HepG2 (cell line): ENCODE results near the gene PLPP7. TPM values are rescaled to one million over a fixed set of nuclear protein-coding genes. Genes with fewer than 3 reads are reported as not detected.

ENCODE experiments used
- ATAC-seq: fragments of 200-7000 bp; cut with Tn5 transposase; 3 replicates; pipeline ENCODE4 v1.9.1; 2020; ENCODE audit warnings: mild to moderate bottlenecking, moderate library complexity
- BruUV-seq: library from RNA; stranded (reverse); fragments of 400-500 nt; replicated peaks from 2 replicates; lab custom pipeline; 2021; lab: Mats Ljungman, UMichigan
- CTCF ChIA-PET: fragments of 300-600 bp; formaldehyde crosslinking; extraction: SDS; loops from one replicate; lab custom pipeline; 2021; ENCODE audit warnings: low total read pairs, inconsistent platforms, low intra/inter-chr PET ratio; lab: Yijun Ruan, JAX
- POLR2A ChIA-PET: fragments of 350-600 bp; sonication (Branson Sonifier 250); formaldehyde crosslinking; loops from one replicate; lab custom pipeline; 2020; ENCODE audit warnings: antibody characterized with exemption, inconsistent platforms; lab: Yijun Ruan, JAX
- DNase-seq: peaks from one replicate; pipeline ENCODE4 v3.0.0-alpha.2; 2015; ENCODE audit warnings: low spot score
- FAIRE-seq: peaks from 3 replicates; lab custom pipeline; 2011; peaks lifted over from hg19 to GRCh38; lab: Jason Lieb, UNC
- H2AFZ ChIP-seq: one replicate; pipeline ENCODE4 v1.6.1; 2011; ENCODE audit warnings: low read length, inconsistent platforms
- H3K27ac ChIP-seq: fragments of 300-600 bp; 3 replicates; pipeline ENCODE4 v1.8.0; 2011; ENCODE audit warnings: mixed run types, mild to moderate bottlenecking, mixed read lengths, low read length, inconsistent platforms; ENCODE audit not compliant: insufficient read depth; ENCODE audit errors: extremely low read length
- H3K27me3 ChIP-seq, 2 experiments: fragments of 200-600 bp in 1 of 2; 2 replicates in 1 of 2; 3 replicates in 1 of 2; pipeline versions ENCODE4 v1.6.0 to v1.8.0; 2011; ENCODE audit warnings: low read length in 2 of 2, mild to moderate bottlenecking in 2 of 2, moderate library complexity in 2 of 2, inconsistent platforms in 1 of 2; ENCODE audit not compliant: insufficient read depth in 2 of 2, control insufficient read depth in 1 of 2
- H3K36me3 ChIP-seq, 2 experiments: fragments of 200-600 bp in 1 of 2; replicated peaks in 1 of 2; 2 replicates in 1 of 2; 3 replicates in 1 of 2; pipeline versions ENCODE4 v1.5.1 to v1.8.0; 2011; ENCODE audit warnings: low read length in 2 of 2, inconsistent platforms in 1 of 2; ENCODE audit not compliant: insufficient read depth in 2 of 2, control insufficient read depth in 1 of 2
- H3K4me1 ChIP-seq: 2 replicates; pipeline ENCODE4 v1.5.1; 2012; ENCODE audit warnings: low read length, inconsistent platforms; ENCODE audit not compliant: insufficient read depth
- H3K4me2 ChIP-seq: 2 replicates; pipeline ENCODE4 v1.6.0; 2011; ENCODE audit warnings: low read depth, low read length, inconsistent platforms
- H3K4me3 ChIP-seq, 3 experiments: fragments of 200-600 bp in 1 of 3; sonication (generic), shearing (Covaris generic) in 1 of 3; replicated peaks in 1 of 3; 2 replicates each; pipeline ENCODE4 v1.5.1; 2011 to 2016; ENCODE audit warnings: low read length in 3 of 3, inconsistent platforms in 2 of 3, low read depth in 2 of 3, mild to moderate bottlenecking in 2 of 3, control low read depth in 1 of 3, mixed read lengths in 1 of 3; ENCODE audit not compliant: insufficient read depth in 1 of 3
- H3K79me2 ChIP-seq: one replicate; pipeline ENCODE4 v1.6.1; 2011; ENCODE audit warnings: low read length, inconsistent platforms; ENCODE audit not compliant: insufficient read depth
- H3K9ac ChIP-seq: 2 replicates; pipeline ENCODE4 v1.6.0; 2011; ENCODE audit warnings: mild to moderate bottlenecking, low read depth, low read length, inconsistent platforms; ENCODE audit not compliant: insufficient read depth
- H3K9me3 ChIP-seq: 2 replicates; pipeline ENCODE4 v1.5.1; 2012; ENCODE audit warnings: mild to moderate bottlenecking, low read length
- H4K20me1 ChIP-seq: 2 replicates; pipeline ENCODE4 v1.6.0; 2011; ENCODE audit warnings: inconsistent platforms, mild to moderate bottlenecking, low read length, moderate library complexity; ENCODE audit not compliant: insufficient read depth
- DMAP1 ChIP-seq: IDR thresholded peaks from 2 replicates; pipeline ENCODE4 v1.6.1; 2016
- DNMT1 ChIP-seq: sonication (generic); formaldehyde crosslinking; IDR thresholded peaks from 2 replicates; pipeline ENCODE4 v1.5.1; 2020; ENCODE audit warnings: mild to moderate bottlenecking, missing genetic modification reagents
- DR1 ChIP-seq: sonication (generic); formaldehyde crosslinking; IDR thresholded peaks from 2 replicates; pipeline ENCODE4 v1.8.0; 2021; ENCODE audit warnings: mild to moderate bottlenecking, missing genetic modification reagents, inconsistent platforms
- SATB2 ChIP-seq: sonication (generic); formaldehyde crosslinking; IDR thresholded peaks from 2 replicates; pipeline ENCODE4 v1.5.0; 2020; ENCODE audit warnings: missing genetic modification reagents
- STAT5B ChIP-seq: sonication (generic); formaldehyde crosslinking; IDR thresholded peaks from 2 replicates; pipeline ENCODE4 v1.4.0; 2020; ENCODE audit warnings: missing genetic modification reagents
- ZNF101 ChIP-seq: sonication (generic); formaldehyde crosslinking; IDR thresholded peaks from 2 replicates; pipeline ENCODE4 v1.4.0; 2020; ENCODE audit warnings: mild to moderate bottlenecking, low read depth, missing genetic modification reagents, borderline replicate concordance
- ZNF235 ChIP-seq: sonication (generic); formaldehyde crosslinking; IDR thresholded peaks from 2 replicates; pipeline ENCODE4 v1.8.1; 2023; ENCODE audit warnings: mild to moderate bottlenecking, missing genetic modification reagents, borderline replicate concordance
- ZNF563 ChIP-seq: sonication (generic); formaldehyde crosslinking; IDR thresholded peaks from 2 replicates; pipeline ENCODE4 v1.8.0; 2022; ENCODE audit warnings: mild to moderate bottlenecking, moderate library complexity, missing genetic modification reagents
- ZNF629 ChIP-seq: sonication (generic); formaldehyde crosslinking; conservative IDR thresholded peaks from 2 replicates; pipeline ENCODE4 v1.5.0; 2020; ENCODE audit warnings: missing genetic modification reagents
- WGBS: methylation state at CpG from one replicate; pipeline ENCODE4 v1.1.6; 2017; ENCODE audit warnings: low lambda C conversion rate; 5-methylcytosine and 5-hydroxymethylcytosine counted together
- in situ Hi-C: cut with HindIII; loops from 2 replicates; pipeline ENCODE4 v1.10.0; 2017; ENCODE audit warnings: low pct_unique_long_range_greater_than_20kb; ENCODE audit not compliant: extremely low pct_ligation_motif_present
- intact Hi-C: fragments of 100-400 bp; cut with micrococcal nuclease; formaldehyde crosslinking; loops from one replicate; pipeline ENCODE4 v1.10.0; 2022; ENCODE audit not compliant: unreplicated experiment
- polyA plus RNA-seq, 8 experiments: library from polyadenylated mRNA; depleted of rRNA in 3 of 8; stranded (reverse) in 7 of 8; unstranded in 1 of 8; fragments of >200 nt; fragmentation: Illumina TruSeq in 4 of 8; extraction: Trizol in 4 of 8; gene quantifications; 2 replicates each; pipeline versions ENCODE4 v1.2.1 to v1.2.3, GENCODE V29; 2011 to 2016; ENCODE audit warnings: low read depth in 4 of 8, missing spikeins in 1 of 8, mixed read lengths in 1 of 8; ENCODE audit not compliant: insufficient read depth in 1 of 8
- total RNA-seq, 5 experiments: library from RNA; depleted of rRNA; stranded (reverse); fragments of >200 nt; fragmentation: Illumina TruSeq; extraction: Trizol; gene quantifications; 2 replicates each; pipeline ENCODE4 v1.2.3, GENCODE V29; 2016; ENCODE audit warnings: low read depth in 1 of 5
- TF ChIP-seq, protein P1 (sequence below): sonication (generic); formaldehyde crosslinking; conservative IDR thresholded peaks from 2 replicates; pipeline ENCODE4 v1.8.0; 2022; ENCODE audit warnings: missing genetic modification reagents
- TF ChIP-seq, protein P2 (sequence below): sonication (generic); formaldehyde crosslinking; IDR thresholded peaks from 2 replicates; pipeline ENCODE4 v1.5.1; 2020; ENCODE audit warnings: mild to moderate bottlenecking, missing genetic modification reagents, moderate library complexity

Gene PLPP7
- total and polyA plus RNA-seq, 2 of the 13 experiments (the other 11 are each of a cell fraction or from before 2014, with no cell fraction given) = 0.33 to 1.2 TPM

DNA sequence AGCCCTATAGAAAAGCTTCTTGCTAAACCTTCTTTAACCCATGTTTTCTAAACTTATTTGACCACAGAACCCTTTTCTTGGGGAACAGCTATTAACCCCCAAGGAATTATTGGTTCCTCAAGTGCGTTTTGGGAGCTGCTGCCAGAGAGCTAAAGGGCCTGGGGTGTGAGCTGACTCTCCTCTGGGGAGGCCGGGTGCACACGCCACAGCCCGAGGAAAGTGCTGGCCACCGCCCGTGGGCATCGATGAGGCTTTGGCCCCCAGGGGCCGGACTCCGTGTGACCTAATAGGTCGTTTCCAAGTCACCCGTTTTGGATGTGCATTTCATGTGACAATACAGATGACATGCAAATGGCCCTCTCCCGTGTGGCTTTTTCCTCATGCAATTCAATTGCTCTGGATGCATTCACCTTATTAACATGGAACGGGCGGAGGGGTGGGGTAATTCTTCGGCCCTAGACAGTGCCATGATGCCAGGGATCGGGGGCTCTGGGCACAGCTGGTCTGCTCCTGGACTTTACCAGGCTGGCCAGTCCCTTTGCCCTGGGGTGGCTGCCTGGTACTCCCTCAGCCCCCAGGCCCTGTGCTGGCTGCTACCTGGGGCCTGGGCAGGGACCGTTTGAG, 19.5 kb downstream of the PLPP7 start:
- 23% methylated on average over 12 of the region's 17 CpGs for whole genome bisulfite sequencing
- POLR2A ChIA-PET = no interaction called here

DNA sequence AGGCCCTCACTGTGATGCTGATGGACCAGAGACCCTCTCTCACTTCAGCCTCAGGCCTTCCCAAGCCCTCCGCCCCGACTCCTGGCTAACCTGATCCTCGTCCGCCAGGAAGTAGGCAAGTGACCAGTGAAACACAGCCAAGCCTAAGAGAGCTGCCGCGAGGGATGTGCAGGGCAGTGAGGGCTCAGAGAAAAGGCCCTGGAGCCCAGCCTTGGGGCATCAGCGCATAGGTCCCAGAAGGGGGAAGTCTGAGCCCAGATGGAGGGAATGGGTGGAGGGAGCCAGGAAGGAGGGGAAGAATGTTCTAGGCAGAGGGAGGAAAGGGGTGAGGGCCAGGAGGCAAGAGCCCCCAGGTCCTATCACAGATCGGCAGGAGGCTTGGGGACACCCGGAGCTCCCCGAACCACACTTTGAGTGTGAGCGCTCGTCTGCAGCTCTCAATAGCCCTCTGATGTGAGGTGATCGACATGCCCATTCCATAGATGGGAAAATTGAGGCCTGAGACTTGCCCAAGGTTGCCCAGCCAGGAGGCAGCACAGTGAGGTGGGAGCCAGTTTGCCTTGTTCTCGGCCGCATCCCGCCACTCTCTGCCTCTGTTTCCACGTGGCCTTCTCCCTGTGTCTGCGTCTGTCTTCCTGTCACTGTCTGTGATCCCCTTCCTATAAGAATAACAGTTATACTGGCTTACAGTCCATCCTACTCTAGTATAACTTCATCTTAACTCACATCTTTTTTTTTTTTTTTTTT, 20.2 kb downstream of the PLPP7 start:
- intact Hi-C loops = no loop called here
- no TSS peak for BruUV-seq
- 49% methylated on average over 16 of the region's 18 CpGs for WGBS
- no peaks in the 10 kb centered on the region for H3K9me3 ChIP-seq
- H3K36me3 ChIP-seq = no peaks in the 10 kb centered on the region
- H3K27me3 ChIP-seq = peaks cover 7 to 49% of the 10 kb centered on the region in 2 experiments; a peak in 4 of 5 replicates
- FAIRE-seq (no peak), ATAC-seq (no peak)
- no peak overlapping the region for H3K9ac ChIP-seq
- no peaks in the 10 kb centered on the region for H4K20me1 ChIP-seq
- H3K4me2 ChIP-seq = no peak overlapping the region
- POLR2A ChIA-PET = no interaction called here
- TF ChIP-seq ZNF563 (CRISPR knock-in tag) (no peak), ZNF629 (CRISPR knock-in tag) (peak; percentile 85), STAT5B (no peak), ZNF235 (no peak), DNMT1 (CRISPR knock-in tag) (no peak), DMAP1 (no peak)
- TF ChIP-seq, protein P1, sequence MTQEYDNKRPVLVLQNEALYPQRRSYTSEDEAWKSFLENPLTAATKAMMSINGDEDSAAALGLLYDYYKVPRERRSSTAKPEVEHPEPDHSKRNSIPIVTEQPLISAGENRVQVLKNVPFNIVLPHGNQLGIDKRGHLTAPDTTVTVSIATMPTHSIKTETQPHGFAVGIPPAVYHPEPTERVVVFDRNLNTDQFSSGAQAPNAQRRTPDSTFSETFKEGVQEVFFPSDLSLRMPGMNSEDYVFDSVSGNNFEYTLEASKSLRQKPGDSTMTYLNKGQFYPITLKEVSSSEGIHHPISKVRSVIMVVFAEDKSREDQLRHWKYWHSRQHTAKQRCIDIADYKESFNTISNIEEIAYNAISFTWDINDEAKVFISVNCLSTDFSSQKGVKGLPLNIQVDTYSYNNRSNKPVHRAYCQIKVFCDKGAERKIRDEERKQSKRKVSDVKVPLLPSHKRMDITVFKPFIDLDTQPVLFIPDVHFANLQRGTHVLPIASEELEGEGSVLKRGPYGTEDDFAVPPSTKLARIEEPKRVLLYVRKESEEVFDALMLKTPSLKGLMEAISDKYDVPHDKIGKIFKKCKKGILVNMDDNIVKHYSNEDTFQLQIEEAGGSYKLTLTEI = no peak
- TF ChIP-seq, all 625 proteins: peak for 1
- no peak overlapping the region for H3K4me3 ChIP-seq
- H3K27ac ChIP-seq = no peak overlapping the region
- in situ Hi-C loops = no loop called here
- H3K4me1 ChIP-seq = peaks cover 9% of the 10 kb centered on the region
- no peaks in the 10 kb centered on the region for H3K79me2 ChIP-seq
- no peak for DNase-seq
- no peak overlapping the region for H2AFZ ChIP-seq
- CTCF ChIA-PET = no interaction called here

More for the DNA sequence above, 19.5 kb downstream of the PLPP7 start:
- CTCF ChIA-PET = no interaction called here
- intact Hi-C loops (no loop called here), in situ Hi-C loops (no loop called here)
- no peak for TF ChIP-seq ZNF101 (CRISPR knock-in tag)
- no peak for TF ChIP-seq DR1 (CRISPR knock-in tag)
- TF ChIP-seq, protein P2, sequence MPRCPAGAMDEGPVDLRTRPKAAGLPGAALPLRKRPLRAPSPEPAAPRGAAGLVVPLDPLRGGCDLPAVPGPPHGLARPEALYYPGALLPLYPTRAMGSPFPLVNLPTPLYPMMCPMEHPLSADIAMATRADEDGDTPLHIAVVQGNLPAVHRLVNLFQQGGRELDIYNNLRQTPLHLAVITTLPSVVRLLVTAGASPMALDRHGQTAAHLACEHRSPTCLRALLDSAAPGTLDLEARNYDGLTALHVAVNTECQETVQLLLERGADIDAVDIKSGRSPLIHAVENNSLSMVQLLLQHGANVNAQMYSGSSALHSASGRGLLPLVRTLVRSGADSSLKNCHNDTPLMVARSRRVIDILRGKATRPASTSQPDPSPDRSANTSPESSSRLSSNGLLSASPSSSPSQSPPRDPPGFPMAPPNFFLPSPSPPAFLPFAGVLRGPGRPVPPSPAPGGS (CRISPR knock-in tag) = no peak
- TF ChIP-seq SATB2 = no peak
- no peak for FAIRE-seq
- BruUV-seq = no TSS peak
- Histone ChIP-seq H3K27ac (no peak overlapping the region), H3K4me2 (no peak overlapping the region), H3K9ac (no peak overlapping the region), H2AFZ (no peak overlapping the region), H4K20me1 (no peaks in the 10 kb centered on the region), H3K9me3 (no peaks in the 10 kb centered on the region), H3K79me2 (no peaks in the 10 kb centered on the region), H3K27me3 (peaks cover 7 to 56% of the 10 kb centered on the region in 2 experiments; a peak in 4 of 5 replicates), H3K36me3 (no peaks in the 10 kb centered on the region), H3K4me1 (peaks cover 13% of the 10 kb centered on the region), H3K4me3 (no peak overlapping the region)
- DNase-seq = no peak
- ATAC-seq = no peak
